Activated naive CD4-positive, alpha-beta T cell treated with anti-CD3 and anti-CD28 coated beads, Interleukin-2, amount 10 ng/mL, durations not matched to agents 5 hours and 36 hours (primary cell): ENCODE measurements around the gene MYO1F. TPM values are rescaled to one million over a fixed set of nuclear protein-coding genes. Genes with fewer than 3 reads are reported as not detected.

Experiments
- total RNA-seq, 2 experiments: library from RNA; stranded (reverse); gene quantifications; one replicate each; pipeline ENCODE4 v1.2.3, GENCODE V29; 2021

Gene MYO1F
- 100 to 1,000 TPM; 250 to 269 TPM for total RNA-seq

GRCh38 chr19:8577247-8577646 lies at the start of gene MYO1F:
MYO1F (minus strand) TSS chr19:8577442; CDS start chr19:8577309, 133 bp downstream.

GRCh38 chr19:8610041-8610935 lies 33.0 kb upstream of the MYO1F start, which contains the start of gene ADAMTS10:
ADAMTS10 (minus strand) TSS chr19:8610715; CDS start chr19:8605710, 5,005 bp downstream.

GRCh38 chr19:8513687-8514504 lies 63.3 kb downstream of the MYO1F start, which contains the start of gene ZNF414:
ZNF414 (minus strand) TSS chr19:8514167; CDS start chr19:8514046, 121 bp downstream.

Other genes with a start within 250 kb of the MYO1F start
- 1 to 10 TPM; 8.7 to 9.1 TPM for gene KANK3, start 234.2 kb downstream of the MYO1F start, total RNA-seq
- gene ANGPTL4, start 213.3 kb downstream of the MYO1F start, total RNA-seq, result under 1 TPM; 0.38 to 0.75 TPM
- gene RAB11B, start 187.1 kb downstream of the MYO1F start, total RNA-seq, result 10 to 100 TPM; 89.4 to 97.0 TPM
- 10 to 100 TPM; 23.1 to 23.5 TPM for gene MARCHF2, start 164.1 kb downstream of the MYO1F start, total RNA-seq
- 100 to 1,000 TPM; 216 to 222 TPM for gene HNRNPM, start 132.5 kb downstream of the MYO1F start, total RNA-seq
- 1 to 10 TPM; 1.2 to 1.3 TPM for gene PRAM1, start 74.8 kb downstream of the MYO1F start, total RNA-seq
- gene ZNF414, start 63.3 kb downstream of the MYO1F start, total RNA-seq, result 10 to 100 TPM; 40.1 to 45.5 TPM
- 10 to 100 TPM; 19.3 to 24.7 TPM for gene ADAMTS10, start 33.3 kb upstream of the MYO1F start, total RNA-seq
- gene NFILZ, start 53.2 kb upstream of the MYO1F start, total RNA-seq, result not detected
- gene ACTL9, start 121.4 kb upstream of the MYO1F start, total RNA-seq, result not detected
- gene OR2Z1, start 144.2 kb upstream of the MYO1F start, total RNA-seq, result not detected